GM21515 (cell line): Measurements from ENCODE around the gene TMBIM6.

Experiments used
- ATAC-seq: cut with Tn5 transposase; IDR thresholded peaks from one replicate; pipeline ENCODE4 v1.9.1; 2021; ENCODE audit not compliant: unreplicated experiment

The TMBIM6 gene

DNA sequence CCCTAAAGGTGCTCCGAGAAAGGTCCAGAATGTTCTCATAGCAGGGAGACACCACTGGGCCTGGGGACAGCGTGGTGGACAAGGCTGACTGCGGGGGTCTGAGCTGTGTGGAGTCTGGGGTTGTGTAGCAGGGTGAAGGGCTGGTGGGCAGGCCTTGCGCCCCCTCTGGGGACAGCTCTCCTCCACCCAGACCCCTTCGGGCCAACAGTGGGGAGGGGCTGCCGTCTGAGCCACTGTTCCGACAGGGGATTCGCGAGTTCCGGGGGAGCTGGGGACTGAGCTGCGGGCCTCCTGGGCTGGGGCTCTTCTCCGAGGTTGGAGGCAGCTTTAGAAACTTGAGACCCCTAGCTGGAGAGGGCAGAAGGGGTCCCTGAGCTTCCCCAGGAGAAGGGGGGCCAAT is 54.8 kb downstream of the TMBIM6 start:
- no peak for ATAC-seq

DNA sequence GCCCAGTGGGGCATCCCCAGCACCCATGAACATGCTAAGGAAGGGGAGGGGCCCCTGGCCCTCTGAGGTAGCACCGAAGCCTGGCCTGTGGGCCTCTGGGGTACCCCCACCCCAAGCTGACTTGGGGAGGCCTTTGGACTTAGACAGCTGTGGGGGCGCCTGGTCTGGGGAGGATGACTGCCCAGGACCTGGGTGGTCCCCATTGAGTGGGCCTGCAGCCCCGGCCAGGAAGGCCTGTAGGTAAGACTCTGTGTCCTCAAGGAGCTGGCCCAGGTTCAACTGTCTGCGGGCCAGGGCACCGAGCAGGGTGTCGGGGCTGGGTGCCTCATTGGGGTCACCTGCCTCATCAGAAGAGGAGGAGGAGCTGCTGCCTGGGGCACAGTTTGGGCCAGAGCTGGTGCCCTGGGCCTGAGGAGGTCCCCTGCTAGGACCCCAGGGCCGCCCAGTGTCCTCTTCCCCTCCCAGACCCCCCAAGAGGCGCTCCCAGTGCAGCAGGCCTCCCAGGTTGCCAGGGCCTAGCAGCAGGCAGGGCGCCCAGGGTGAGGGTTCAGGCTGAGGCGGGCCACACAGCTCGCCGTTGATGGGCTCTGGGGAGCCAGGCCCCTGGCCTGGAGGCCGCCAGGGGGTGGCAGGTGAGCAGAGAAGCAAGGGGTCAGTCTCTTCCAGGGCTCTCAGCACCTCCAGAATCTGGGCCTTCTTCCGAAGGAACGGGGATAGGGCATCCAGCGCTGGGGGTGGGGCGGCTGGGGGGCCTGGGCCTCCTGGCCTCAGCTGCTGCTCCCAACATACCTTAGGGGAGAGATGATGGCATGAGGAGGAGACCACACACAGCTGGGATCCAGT is 55.5 kb downstream of the TMBIM6 start:
- ATAC-seq, result no peak

DNA sequence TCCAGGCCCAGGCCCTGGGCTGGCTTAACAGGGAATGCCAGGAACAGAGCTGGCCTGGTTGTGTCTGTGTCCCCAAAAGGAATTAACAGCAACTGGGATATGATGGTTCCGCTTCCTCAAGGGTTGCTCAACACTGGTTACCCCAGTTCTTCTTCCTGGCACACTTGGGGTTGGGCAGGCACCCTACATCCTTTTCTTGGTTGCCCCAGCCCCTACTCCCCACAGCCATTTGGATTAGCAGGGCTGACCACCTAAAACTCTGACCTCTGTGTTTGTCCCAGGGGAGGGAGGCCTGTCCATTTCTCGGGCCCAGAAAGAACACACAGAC is 56.1 kb downstream of the TMBIM6 start:
- no peak for ATAC-seq

DNA sequence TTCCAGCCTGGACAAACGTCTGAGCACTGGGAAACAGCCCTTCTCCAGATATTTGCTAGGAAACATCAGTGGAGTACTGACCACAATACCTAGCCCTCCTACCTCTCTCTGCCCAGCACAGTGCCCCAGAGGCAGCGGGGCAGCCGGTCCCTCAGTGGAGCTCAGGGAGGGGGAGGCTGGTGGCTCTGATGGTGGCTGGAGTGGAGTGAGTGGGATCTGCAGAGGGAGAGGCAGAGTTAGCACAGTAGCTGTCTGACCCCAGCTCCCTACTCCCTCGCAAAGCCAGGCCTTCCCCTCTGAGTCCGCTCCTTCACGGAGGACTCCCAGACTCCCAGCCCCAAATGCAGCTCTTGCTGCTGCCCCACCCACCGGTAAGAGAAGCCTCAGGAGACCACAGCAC is 56.9 kb downstream of the TMBIM6 start:
- no peak for ATAC-seq

DNA sequence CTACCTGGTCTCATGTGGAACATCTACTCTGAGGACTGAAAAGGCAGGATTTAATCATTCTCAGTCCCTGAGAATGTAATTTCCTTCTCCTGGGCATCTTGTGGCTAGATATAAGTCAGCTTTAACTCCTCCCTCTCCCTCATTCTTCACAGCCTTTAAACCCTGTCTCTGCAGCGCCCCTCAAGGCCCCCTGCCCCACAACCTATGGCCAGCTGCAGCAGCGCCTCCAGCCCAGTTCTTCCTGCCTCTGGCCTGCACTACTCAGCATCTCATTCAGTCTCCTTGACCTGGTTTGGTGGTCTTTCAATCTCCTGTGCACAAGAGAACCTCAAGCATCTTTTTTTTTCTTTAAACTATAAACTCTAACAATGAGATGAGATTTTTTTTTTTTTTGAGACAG is 57.6 kb downstream of the TMBIM6 start:
- no peak for ATAC-seq

DNA sequence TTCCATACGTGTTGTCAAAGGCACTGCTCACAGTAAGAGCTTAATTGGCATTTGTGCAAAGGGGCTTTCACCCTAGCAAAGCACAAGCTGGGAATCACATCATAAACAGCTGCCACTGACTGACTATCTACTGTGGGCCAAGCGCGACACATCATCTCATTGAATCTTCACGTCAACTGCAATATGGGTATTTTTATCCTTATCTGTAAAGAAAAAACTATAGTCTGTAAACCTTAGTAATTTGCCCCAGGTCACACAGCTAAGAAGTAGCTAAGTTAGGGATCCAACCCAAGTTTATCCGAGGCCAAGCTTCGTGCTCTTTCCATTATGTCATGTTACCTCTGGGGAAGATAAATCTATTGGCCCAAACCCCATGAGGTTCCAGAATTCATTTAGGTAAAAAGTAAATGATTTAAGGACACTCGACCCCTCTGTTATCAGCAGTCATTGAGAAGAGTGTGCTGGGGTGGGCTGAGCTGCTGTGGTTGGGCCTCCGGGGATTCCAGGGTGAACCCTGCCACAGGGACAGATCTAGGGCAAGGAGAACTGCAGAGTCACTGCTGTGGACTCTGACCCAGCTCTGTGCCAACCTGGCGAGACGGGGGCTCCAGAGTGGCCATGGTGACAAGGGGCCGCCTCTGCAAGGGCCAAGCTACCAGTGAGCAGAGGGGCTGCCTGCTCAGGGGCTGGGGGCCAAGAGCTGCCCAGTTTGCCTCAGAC is 59.2 kb downstream of the TMBIM6 start:
- ATAC-seq, result no peak

DNA sequence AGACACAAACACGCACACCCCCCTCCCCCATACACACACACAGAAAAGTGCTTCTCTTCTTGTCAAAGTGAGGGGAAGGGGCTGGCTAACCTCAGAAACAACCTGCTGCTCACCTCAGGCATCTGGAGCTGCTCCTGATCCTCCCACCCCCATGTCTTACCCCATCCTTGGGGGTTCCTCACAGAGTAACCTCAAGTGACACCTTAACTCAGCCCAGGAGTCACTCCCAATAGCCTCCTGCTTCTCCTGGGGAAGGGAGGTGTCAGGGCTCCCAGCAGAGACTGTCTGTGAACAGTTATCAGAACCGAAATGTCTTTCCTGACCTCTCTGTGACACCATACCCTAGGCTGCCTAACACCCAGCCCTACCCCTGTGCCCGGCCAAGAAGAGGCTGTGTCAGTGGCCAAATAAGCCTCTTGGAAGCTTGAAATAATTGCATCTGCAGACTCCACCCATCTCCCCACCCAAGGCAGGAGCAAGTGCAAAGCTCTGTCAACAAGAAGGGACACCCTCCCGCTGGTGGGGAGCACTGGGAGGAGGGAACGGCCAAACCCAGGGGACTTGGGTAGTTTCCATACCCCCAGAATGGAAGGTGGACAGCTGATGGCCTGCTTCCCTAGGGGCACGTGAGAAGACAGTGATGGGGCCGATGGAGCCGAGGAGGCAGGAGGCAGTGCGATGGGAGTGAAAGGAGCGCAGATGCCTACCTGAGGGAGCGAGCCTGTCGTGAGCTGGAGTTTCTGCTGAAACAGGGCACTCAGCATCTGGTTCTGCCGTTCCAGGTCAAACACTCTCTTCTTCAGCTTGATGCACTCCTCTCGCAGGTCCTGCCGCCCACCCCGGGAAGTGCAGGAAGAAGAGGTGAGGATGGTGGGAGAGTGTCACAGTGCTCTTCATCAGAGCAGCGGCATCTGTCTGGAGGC is 60.0 kb downstream of the TMBIM6 start:
- ATAC-seq, result no peak

DNA sequence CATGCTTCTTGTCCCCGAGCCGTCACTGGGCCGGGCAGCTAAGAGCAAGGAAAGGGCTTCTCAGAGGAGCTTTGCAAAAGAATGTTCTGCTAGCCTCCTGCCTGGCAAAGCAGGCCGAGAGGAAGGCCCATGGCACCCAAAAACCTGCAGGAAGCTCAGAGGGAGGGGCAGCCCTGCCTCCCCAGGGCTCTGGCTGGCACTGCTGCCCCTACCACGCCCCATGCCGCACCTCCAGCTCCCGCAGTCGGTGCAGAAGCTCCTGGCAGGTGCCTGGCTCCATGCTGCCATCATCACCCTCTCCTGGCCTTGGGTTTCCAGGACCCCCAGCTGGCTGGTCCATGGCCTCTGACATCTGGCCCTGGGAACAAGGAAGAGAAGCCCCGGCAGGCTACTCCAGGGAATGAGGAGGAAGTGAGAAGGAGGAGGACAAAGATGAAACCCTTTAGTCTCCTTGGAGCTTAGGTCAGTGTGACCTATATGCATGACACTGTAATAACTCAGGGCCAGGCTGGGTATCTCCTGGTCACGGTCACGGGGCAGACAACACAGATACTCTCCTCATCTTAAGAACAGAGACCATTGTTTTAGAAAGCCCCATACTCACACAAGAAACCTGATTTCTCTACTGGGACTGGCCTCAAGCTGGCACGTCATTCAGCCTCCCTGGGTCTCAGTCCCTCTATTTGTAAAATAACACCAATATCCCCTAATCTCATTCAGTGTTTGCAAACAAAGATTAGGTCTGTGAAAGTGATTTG is 62.5 kb downstream of the TMBIM6 start:
- no peak for ATAC-seq

DNA sequence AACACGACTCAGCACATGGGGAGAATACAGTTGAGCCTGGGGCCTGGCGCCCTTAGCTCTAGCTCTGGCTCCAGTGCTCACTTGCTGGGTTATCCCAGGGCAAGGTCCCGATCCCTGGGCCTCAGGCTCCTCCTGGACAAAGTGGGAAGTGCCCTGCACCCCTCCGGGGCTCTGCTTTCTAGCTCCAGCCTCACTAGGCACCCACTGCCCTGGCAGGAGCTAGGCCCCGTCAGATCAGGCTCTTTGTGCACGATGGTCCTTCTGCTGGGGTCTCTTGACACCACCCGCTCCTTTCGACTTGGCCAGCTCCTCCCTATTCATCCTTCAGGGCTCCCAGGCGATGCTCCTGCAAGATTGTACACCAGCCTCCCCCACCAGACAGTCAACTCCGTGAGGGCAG is 63.5 kb downstream of the TMBIM6 start:
- no peak for ATAC-seq

DNA sequence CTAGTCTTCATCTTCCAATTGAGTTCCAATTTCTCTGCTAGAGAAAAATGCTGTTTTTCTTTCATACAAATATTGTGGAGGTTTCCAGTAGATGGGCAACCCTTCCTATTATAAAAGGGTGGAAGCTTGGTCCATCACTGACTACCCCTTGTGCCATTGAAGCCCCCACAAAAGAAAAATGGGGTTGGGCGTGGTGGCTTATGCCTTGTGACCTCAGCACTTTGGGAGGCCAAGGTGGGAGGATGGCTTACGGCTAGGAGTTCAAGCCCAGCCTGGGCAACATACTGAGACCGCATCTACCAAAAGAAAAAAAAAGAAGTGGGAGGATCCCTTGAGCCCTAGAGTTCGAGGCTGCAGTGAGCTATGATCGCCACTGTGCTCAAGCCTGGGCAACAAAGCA is 64.1 kb downstream of the TMBIM6 start:
- ATAC-seq, result no peak

DNA sequence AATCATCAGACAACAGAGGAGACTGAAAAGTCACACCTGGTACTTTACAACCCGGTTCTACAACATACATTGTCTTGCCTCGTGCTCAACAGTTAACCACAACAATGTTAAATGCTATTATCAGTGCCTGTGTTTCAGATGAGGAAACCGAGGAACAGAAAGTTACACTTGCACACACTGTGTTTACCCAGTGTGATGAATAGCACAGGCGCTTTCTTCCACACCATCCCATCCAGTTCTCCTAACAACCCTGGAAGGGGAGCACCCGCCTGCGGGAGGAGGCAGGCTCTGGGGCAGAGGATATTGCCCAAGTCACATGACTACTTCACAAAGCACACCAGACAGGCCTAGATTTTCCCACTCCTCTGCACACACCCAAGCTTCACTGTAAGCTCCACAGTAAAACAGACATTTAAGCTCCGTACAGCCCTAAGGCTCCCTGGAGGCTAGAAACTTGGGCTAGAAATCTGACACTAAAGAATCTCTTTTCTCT is 65.0 kb downstream of the TMBIM6 start:
- no peak for ATAC-seq

DNA sequence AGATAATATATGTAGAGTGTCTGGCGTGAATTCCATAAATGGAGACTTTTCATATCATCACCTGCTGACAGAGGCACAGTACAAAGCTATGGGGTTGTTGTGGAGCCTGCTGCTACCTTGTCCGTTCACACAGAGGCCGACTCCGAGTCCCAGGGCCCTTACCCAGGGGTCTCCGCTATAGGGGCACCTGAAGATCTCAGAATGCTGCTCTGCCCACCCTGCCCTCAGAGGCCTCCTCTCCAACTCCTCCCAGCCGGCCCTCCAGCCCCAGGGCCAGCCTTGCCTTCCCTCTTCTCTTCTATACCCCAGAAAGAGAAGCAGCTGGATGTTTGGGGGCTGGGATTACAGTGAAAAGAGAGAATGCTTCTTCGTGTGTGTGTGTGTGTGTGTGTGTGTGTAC is 65.5 kb downstream of the TMBIM6 start:
- ATAC-seq, result no peak

DNA sequence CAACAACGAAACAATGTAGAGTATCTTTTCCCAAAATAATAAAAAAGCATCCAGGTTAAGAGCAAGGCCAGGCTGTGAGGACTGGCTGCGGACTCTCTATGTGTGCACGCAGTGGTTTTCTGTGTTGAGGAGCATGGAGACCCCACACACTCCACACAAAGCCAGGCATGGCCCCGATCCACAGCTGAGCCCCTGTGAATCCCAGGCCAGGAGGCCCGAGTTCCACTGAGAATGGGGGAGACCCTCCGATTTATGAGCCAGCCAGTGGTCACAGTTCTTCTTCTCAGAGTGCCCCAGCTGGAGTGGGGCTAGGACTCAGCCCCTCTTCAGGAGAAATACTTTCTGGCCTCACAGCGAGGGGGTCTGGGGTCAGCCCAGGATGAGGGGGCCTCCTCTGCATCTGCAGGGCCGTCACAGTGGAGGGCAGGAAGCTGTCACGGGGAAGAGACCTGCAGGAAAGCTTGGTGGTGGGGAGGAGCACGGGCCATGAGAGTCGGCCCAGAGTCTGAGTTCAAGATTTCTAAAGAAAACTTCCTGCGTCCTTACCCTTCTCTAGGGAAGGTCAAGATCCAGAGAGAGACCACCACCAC is 66.7 kb downstream of the TMBIM6 start:
- ATAC-seq, result no peak

DNA sequence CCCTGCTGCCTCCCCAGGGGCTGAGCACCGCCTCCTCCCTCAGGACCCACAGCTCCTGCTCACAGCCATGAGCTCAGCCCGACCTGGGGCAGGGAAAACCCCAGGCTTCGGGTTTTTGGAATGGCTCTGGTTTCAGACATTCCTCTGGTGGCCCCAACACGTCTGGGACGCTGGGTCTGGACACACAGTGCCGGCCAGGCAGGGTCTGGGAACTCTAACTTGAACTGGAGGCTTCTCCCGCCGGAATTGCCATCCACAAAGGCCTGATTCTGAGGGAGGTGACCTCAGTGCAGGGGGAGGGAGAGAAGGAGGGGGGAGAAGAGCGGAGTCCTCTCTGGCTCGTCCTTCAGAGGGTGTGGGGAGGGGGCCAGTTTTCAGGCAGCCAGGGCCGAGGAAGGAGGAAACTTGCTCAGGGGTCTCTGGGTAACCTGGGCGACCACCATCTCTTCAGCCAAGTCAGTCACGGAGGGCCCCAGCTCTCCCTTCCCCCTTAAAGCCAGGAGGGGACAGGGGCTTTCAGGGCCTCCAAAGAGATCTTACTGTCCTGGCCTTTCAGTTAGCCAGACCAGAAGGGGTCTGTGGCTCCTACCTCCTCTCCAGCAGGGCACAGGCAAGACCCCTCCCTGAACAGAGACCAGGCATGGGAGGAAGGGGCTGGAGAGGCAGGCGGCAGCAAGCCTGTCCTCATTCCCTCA is 67.5 kb downstream of the TMBIM6 start:
- no peak for ATAC-seq

DNA sequence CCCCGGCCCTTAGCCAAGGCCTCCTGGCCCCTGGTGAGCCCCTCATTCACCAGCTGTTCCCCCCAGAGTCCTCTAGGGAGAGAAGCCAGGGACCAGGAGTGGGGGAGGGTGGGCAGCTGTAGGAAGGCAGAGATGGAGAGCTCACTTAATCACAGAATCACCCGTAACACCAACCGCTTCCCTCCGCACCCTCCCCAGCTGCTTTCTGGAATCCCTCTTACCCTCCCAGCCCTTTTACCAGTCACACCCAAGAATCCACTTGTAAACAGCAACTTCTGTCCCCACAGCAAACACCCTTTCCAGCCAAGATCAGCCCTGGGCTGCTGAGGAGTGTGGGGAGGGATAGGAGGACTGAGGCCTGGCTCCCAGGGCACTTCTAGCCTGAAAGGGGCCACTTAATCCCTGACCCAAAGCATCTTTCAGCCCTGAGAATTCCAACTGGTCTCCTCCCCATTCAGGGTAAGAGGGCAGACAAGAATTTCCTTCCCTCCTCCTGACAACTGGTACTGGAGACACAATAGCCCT is 68.1 kb downstream of the TMBIM6 start:
- no peak for ATAC-seq

DNA sequence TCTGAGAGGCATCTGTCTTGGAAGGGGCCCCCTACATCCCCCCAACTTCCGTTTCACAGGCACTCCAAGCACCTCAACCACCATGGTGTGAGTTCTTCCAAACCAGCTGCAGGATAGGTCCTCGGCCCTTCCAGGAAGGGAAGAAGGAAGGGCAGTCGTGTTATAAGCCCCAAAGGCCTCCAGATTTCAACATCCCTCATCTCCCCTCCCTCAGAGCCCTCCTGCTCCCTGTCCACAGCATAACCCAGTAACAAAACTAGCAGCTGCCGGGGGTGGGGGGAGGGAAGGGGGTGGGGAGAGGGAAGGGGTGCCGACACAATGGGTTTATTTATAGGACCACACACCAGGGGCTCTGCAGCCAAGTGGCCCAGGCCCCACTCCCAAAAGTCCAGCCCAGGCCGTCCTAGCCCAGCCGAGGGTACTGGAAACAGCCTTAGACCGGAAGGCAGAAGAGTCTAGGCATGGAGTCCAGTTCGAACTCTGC is 68.6 kb downstream of the TMBIM6 start:
- no peak for ATAC-seq

DNA sequence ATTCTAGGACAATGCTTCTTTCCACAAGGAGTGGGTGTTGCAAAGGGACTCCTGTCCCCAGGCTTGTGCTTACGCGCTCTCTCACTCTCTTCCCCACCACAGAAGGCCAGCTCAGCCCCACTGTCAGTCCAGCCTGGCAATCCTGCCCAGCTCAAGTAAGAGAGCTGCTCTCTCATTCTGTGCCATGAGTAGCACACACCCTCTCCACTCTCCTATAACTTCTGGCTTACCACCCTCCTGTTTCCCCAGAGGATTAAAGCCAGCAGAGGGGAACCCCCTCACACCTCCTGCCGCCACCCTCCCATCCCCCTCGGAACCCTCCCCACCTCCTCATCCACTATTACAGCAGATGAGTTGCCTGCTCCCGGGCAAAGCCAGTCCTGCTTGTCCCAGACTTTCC is 69.8 kb downstream of the TMBIM6 start:
- no peak for ATAC-seq

DNA sequence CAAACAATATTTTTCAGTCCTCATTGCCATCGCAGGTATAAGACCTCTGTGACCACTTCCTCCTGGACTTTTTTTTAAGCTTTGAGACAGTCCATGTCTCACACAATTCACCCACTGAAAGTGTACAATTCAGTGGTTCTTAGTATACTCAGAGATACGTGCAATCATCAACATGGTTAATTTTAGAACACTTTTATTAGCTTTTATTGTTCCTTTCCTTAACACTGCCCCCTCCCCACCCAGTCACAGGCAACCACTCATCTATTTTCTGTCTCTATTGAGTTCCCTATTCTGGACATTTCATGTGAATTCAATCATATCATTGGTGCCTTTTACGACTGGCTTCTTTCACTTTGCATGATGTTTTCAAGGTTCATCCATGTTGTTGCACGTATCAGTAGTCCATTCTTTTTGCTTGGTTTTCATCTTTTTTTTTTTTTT is 70.6 kb downstream of the TMBIM6 start:
- no peak for ATAC-seq

DNA sequence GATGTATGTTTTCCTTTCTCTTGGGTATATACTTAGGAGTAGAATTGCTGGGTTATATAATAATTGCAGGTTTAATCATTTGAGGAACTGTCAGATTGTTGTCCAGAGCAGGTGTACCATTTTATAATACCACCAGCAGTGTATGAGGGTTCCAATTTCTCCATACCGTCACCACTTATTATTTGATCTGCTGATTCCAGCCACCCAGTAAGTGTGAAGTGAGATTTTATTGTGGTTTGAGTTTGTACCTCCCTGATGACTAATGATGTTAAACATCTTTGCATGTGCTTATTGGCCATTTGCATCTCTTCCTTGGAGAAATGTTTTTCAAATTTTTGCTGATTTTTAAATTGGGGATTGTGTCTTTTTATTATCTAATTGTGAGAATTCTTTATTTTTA is 71.8 kb downstream of the TMBIM6 start:
- ATAC-seq, result no peak
